Stimulated activated CD4-positive, alpha-beta T cell treated with anti-CD3 and anti-CD28 coated beads, TNF-alpha, amount 100 ng/mL, for 24 hours (primary cell): Measurements from ENCODE around the gene CST7.
A peak's percentile ranks its signal among the peaks of the same experiment; 100 is the strongest.
"Not testable (repeated sequence)": the region's sequence is repeated elsewhere in the genome, so short reads cannot be mapped to it uniquely, and the experiment has no call there.

Experiments used
- DNase-seq, 3 experiments: peaks; one replicate each; pipeline ENCODE4 v3.0.0-alpha.2; 2020; ENCODE audit warnings: low read depth in 3 of 3

The CST7 gene, protein sequence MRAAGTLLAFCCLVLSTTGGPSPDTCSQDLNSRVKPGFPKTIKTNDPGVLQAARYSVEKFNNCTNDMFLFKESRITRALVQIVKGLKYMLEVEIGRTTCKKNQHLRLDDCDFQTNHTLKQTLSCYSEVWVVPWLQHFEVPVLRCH

DNA sequence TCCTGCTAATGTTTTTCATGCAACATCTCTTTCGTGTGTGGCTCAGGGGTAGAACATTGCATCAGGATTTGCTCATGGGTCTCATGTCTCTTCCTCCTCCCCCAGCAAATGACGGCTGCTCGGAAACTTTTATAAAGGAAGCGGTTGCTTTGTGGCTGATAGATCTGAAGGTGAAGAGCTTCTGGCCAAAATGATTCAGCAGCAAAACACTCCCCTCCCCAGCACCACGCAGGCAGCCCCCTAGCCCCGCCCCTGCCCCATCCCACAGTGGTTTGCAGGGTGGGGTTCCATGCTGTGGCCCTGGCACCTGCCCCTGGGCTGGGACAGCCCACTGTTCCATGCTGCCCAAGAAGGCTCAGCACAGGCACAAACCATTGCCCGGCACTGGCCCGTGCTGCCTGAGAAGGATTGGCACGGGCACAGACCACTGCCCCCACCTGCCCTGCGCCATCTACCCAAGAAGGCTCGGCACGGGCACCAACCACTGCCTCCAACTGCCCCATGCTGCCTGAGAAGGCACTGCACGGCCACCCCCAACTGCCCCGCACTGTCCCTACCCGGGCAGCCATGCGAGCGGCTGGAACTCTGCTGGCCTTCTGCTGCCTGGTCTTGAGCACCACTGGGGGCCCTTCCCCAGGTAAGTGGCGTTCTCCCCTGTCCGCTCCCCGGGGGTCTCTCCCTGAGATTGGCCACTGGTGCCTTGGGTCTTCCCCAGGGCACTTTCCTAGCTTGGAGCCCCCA lies at the start of gene CST7:
TSS of gene CST7 (plus strand) at position 331 of the 741 bp plus-strand sequence. CDS start at position 568, 237 bp downstream.
- DNase-seq = peak; percentile 64 to 85 (median 66)

DNA sequence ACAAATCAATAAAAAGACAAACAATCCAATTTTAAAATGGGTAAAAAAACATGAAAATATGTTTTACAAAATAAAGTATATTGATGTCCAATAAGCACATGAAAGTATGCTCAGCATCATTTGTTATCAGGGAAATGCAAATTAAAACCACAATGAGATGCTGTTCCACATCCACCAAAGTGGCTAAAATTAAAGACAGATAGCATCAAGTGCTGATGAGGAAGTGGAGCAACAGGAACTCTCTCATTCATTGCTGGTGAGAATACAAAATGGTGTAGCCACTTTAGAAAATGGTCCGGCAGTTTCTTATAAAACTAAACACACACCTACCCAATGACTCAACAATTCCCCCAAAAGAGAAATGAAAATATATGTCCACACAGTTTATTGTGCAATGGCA lies 42.3 kb upstream of the CST7 start:
- no peak for DNase-seq

DNA sequence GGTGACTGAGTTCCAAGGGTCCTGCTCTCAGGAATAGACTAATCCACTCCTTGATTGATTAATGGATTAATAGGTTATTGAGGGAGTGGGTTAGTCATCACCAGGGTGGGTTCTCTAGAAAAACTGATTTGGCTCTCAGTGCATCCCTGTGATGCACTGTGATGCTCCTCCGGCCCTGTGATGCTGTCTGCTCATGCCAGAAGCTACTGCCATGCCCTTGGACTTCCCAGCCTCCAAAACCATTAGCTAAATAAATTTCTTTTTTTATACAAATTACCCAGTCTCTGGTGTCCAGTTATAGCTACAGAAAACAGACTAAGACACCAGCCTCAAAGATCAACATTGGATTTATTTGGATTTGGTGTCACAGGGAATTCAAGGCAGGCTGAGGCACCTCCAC lies 40.4 kb upstream of the CST7 start:
- DNase-seq = no peak

DNA sequence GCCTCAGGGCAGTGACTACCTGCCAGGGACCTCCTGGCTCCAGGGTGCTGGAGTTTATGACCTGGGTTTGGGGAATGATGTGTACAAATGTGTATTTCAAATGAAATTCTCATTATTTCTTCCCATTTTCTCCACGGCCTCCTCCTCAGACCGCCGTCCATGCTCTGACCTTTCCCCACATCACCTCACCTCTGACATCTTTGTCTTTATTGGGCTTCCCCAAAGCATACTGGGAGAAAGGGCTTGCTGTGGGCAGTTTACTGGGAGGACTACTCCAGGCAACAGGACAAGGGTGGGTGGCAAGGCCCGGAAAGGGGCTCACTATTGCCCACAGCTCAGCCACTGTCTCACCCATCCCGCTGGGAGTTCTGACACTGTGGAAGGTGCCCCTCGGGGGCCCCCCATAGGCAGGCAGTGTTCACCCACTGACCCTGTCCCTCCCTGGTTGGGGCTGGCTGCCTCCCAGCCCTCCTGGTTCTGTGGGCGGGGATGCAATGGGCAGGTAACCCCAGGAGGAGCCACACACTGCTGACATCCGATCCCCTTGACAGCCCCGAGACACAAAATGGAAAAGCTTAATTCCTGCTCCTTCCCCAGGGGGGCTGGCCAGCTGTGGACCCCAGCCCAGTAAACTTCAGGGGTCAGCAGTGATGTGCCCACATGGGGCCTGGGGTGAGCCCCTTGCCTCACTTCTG lies 39.8 kb upstream of the CST7 start:
- DNase-seq = no peak

DNA sequence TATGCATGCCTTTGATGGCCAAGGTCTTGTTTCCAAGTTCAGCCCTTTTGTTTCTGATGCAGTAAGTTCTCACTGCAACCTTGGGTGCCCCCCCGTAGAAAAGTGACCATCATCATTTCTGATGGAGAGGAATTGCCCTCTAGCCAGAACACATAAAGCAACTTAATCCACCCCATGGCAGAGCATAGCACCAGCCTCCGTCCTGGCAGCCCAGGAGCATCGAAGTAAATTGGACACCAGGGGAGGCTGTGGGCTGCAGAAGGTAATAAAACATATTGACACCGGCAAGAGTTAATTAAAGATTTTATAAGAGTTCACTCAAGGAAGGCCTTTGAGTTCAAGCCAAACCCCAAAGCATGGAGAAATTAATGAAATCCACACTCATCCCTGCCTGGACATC lies 39.2 kb upstream of the CST7 start:
- DNase-seq = no peak

DNA sequence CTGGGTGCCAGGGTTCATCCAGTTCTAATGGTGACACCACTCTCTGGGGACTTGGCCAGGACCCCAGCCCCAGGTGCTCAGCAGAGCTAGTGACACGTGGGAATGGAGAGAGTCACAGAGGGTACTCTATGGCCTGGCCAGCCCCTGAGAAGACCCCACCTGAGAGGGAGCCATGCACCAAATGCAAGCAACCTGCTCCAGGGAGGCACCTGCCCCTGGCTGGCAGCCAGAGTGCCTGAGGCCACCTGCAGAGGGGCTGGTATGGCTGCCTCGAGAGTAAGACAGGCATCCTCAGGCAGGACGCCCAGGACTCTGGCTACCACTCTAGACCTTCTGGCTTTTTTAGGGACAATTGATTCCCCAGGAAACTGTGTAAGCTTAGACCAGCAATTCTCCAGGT lies 38.6 kb upstream of the CST7 start:
- DNase-seq = no peak

DNA sequence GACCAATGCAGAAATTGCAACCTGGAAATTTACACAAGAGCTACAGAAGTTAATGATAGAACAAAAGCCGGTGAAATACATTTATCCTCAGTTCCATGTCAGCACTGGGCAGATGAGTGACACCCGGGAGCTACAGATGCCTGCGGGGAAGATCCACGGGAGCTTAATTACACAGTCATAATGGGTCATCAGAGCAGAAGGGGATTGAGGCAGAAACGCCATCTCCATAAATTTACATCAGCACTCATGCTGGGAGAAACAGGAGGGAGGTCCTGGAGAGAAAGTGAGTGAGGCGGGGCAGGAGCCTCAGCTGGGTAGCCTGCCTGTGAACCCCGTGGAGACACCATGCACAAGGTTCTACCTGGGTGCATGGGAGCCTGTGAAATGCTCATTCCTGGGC lies 37.6 kb upstream of the CST7 start:
- DNase-seq = no peak

DNA sequence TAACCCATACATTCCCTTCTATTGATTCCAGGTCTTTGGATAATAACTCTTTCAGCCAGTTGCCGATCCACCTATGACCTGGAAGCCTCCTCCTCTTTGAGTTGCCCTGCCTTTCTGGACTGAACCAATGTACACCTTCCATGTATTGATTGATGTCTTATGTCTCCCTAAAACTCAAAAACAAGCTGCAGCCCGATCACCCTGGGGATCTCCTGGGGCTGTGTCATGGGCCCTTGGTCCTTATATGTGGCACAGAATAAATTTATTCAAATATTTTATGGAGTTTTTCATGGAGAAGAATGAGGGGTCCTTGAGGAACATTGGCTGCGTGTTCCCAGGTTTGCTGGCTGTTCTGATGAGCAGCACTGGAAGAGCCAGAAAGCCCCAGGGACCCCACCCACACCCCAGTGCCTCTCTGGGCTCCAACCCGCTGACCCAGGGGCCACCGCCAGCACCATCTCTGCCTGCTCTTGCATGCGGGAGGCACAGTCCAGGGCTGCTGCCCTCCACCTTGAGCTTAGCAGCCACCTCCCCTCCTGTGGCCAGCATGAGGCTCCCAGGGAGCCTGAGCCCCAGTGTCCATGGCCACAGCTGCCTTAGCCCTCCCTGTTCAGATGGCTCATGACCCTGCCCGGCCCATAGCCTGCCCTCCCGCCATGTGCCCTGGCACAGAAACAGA lies 36.5 kb upstream of the CST7 start:
- DNase-seq = no peak

DNA sequence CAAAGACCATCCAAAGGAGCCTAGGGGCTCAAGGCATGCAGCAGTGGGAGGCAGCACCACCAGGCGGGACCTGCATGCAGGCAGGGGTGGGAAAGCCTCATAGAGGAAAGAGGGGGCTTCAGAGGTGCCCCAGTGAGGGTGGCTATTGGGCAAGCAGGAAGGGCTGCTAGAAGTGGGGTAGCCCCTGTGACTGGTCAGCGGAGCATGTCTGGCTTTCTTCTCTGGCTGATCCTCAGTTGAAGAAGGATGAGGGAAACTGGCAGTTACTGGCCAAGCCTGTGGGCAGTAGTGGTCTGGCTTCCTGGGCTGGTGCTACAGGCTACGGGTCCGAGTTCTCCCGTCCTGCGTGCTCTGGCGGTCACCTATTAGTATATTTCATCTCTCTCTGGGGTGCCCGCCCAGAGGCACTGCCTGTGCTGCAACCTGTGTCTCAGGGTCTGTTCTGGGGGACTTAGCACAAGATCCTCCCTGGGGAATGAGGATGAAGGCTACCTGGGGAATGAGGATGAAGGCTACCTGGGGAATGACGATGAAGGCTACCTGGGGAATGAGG lies 35.9 kb upstream of the CST7 start:
- DNase-seq = no peak

DNA sequence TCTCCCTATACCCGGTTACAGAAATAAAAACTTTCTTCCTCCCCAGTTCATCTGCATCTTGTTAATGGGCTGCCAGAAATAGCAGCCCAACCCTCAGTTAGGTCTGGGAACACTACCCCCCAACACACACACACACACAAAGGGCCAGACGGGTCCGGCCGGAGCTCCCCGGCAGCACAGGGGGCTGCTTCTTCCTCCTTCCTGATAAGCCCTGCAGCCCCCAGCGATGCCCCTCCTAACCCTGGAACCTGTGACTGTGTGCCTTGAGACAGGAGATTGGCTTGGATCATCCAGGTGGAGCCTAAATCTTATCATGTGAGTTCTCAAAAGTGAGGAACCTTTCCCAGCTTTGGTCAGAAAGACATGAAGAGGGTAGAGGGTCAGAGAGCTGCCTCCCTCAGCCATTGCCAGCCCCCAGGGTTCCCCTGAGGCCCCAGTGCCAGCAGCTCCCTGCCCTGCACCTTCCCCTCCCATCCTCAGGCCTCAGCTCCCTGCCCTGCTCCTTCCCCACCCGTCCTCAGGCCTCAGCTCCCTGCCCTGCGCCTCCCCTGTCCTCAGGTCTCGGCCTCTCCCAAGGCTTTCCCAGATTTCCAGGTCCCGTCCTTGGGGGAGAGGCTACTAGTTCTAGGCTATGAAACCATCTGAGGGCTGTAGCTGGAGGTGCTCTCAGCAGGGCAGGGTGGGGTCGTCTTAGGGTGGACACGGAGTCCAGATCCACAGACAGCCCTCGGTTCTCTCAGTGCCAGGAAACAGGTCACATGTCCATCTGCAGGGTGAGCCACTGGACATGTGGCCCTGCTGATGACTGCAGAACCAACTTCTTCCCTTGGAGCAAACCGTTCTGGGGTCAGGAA lies 34.5 kb upstream of the CST7 start:
- DNase-seq = no peak

DNA sequence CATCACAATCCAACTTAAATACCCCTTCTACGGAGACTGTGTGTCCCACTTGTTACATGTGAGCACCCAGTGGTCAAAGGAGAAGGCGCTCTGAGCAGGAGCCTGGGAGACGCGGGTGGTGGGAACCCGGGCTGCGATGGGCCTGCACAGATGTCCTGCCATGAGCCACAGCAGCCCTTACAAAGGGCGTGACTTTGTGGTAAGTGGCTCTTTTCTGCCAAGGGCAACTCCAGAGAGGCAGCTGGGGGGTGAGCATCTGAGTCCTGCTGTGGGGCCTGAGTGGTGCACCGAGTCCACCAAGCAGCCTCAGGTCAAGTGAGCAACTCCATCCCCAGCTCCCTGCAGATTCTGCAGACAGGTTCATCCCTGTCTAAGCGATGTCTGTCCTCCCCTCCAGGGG lies 33.6 kb upstream of the CST7 start:
- no peak for DNase-seq

DNA sequence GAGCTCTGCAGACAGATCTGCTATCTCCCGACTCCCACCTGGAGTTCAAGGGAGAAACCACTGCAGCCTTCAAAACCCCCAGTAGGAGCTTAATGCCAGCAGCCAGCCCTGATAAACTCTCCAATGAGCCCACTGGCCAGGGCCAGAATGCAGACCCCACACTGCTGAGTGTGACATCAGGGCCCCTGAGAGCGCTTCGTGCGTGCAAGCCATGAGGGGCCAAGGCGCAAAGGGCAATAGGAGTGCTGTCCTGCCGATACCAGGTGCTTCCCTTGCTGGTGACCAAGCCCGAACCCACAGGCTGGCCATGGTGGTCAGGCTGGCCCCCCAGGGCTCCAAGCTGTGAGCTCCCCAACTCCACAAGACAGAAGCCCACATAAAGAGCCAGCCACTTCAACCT lies 33.2 kb upstream of the CST7 start:
- no peak for DNase-seq

DNA sequence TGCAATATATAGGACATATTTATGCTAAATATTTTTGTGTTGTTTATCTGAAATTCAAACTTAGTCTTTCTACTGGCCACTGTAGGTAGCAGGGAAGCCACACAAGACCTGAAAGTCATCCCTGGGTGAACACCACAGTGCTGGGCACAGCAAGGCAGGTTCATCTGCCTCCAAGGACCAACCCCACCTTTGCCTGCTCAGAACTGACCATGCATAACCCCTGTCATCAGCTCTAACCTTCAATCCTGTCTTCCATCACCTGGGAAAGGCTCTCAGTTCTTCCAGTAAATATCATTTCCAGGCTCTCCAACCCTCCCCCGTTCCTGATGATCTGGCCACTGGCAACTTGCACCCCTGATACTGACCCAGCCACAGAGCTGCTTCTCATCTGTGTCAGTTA lies 32.7 kb upstream of the CST7 start:
- no peak for DNase-seq

DNA sequence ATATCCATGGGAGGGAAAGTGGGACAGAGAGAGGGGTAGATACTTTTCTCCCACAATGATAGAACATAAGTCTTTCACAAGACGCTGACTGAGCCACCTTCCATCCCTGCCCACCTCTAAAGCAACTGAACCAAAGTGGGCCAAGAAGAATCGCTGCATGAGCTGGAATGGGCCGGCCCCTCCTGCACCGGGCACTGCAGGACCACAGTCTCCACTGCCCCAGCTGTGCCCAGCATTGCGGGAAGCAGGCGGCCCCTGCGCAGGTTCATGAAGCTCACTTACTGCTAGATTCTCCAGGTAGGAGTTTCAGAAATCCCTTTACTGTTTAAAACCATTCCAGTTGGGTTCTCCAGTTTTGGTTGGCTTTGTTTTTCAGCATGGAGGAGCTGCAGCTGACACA lies 32.0 kb upstream of the CST7 start:
- DNase-seq = no peak

DNA sequence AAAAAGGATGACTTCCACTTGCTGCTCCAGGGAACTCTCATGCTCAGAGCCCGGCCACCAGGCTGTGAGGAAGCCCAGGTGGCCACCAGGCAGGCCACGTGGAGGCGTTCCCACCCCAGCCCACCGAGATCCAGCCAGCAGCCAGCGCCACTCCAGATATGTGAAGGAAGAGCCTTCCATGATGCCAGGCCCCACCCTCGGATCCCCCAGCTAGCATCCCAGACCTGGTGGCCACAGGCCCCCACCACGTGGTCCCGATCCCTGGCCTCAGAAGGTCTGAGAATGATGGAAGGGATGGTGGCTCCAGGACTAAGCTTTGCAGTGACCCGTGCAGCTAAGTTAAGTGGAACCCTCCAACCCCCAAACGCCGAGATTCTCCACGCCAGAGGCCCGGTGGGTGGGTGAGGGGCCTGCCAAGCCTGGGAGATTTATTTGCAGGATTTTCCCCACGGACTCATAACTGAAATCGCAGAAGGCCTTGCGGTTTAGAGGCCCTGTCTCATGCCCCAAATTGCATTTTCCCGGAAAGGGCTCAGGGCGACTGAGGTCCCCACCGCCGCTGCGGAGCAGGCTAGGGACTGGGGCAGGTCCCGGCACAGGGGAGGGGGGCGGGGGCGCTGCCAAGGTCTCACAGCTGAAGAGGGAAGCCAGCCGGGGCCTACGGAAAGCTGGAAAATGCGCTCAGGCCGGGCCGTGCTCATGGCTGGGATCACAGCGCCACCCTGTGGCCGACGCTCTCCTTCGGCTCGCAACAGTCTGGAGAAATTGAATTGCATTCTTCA lies 31.1 kb upstream of the CST7 start:
- DNase-seq = peak in 1 of 3 experiments; percentile 52

DNA sequence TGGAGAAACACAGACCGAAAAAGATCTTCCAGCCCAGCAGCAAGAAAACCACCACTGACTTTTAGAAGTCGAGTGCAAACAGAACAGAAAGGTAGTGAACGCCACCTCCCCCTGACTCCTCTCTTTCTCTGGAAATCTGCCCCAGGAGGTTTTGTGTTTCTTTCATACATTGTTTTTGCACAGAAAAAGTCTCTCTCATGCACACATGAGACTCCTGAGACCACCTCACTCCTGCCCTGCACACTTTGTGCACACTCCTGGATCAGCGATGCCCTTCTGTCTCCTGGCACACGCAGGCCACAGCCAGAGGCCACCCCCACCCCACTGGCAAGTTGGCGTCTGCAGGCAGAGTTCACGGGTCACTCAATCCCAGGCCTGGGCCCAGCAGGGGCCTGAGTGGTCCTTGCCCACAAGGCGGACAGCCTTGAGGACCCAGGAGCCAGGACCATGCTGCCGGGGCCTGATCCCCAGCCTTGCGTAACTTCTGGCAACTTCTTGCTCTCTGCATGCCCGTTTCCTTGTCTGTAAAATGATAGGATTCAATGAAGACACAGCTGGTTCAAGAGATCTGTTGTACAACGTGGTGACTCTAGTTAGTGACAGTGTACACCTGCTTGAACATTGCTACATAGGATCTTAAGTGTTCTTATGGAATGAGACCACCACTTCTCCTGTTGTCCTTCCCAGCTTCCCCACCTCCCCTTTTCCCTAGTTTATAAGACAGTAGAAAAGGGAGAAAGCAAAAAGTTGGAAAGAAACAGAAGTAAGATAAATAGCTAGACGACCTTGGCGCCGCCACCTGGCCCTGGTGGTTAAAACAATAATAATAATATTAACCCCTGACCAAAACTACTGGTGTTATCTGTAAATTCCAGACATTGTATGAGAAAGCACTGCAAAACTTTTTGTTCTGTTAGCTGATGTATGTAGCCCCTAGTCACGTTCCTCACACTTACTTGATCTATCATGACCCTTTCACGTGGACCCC lies 30.2 kb upstream of the CST7 start:
- DNase-seq = no peak

DNA sequence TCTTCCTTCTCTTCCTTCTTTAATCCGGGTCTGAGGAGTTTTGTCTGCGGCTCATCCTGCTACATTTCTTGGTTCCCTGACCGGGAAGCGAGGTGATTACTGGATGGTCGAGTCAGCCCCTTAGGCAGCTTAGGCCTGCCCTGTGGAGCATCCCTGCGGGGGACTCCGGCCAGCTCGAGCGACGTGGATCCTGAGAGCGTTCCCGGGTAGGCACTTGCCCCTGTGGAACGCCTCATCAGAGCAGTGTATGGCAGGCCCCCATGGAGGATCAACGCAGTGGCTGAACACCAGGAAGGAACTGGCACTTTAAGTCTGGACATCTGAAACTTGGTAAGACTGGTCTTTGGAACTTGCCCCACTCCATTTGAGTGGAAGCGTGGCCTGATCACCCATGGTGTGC lies 29.4 kb upstream of the CST7 start:
- not testable (repeated sequence) for DNase-seq

DNA sequence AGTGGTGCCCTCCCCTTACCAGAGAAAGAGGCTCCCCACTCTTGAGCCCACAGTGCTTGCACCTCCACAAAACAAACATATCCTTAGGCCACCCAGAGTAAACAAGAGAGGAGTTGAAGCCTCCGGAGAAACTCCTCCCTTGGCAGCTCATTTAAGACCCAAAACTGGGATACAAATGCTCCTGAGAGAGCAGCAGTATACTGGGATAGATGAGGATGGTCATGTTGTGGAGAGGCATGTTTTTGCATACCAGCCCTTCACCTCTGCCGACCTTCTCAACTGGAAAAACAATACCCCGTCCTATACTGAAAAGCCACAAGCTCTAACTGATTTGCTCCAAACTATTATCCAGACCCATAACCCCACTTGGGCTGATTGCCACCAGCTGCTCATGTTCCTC lies 28.4 kb upstream of the CST7 start:
- DNase-seq = not testable (repeated sequence)

DNA sequence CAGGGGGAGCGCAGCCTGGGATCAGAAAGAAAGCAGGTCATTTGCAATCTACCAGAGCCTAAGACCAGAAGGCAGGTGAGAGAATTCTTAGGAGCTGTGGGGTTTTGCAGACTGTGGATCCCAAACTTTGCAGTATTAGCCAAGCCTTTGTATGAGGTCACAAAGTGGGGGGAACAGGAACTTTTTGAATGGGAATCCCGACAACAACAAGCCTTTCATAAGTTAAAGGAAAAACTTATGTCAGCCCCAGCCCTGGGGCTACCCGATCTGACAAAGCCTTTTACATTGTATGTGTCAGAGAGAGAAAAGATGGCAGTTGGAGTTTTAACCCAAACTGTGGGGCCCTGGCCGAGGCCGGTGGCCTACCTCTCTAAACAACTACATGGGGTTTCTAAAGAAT lies 19.8 kb upstream of the CST7 start:
- not testable (repeated sequence) for DNase-seq
